Karpas-422 (cell line): ENCODE measurements around the gene CHCHD5. TPM values are rescaled to one million over a fixed set of nuclear protein-coding genes. Genes with fewer than 3 reads are reported as not detected.
"Not testable (repeated sequence)": the region's sequence is repeated elsewhere in the genome, so short reads cannot be mapped to it uniquely, and the experiment has no call there.

Source experiments
- DNase-seq: peaks from one replicate; pipeline ENCODE4 v3.0.0-alpha.2; 2015
- H2AFZ ChIP-seq: fragments of 200-600 bp; sonication (generic); 2 replicates; pipeline ENCODE4 v1.6.1; 2014; ENCODE audit warnings: antibody characterized with exemption, low read length, mixed read lengths
- H3K27ac ChIP-seq: fragments of 200-600 bp; sonication (generic); 2 replicates; pipeline ENCODE4 v1.5.1; 2014; ENCODE audit warnings: mild to moderate bottlenecking, low read length, moderate library complexity
- H3K27me3 ChIP-seq: fragments of 200-600 bp; sonication (generic); 2 replicates; pipeline ENCODE4 v1.6.1; 2014; ENCODE audit warnings: low read length, mixed read lengths
- H3K36me3 ChIP-seq: fragments of 200-600 bp; sonication (generic); 2 replicates; pipeline ENCODE4 v1.6.1; 2014; ENCODE audit warnings: low read length, mixed read lengths; ENCODE audit not compliant: insufficient read depth
- H3K4me1 ChIP-seq: fragments of 200-600 bp; sonication (generic); 2 replicates; pipeline ENCODE4 v1.6.1; 2014; ENCODE audit warnings: mild to moderate bottlenecking, low read length, mixed read lengths
- H3K4me2 ChIP-seq: fragments of 200-600 bp; sonication (generic); 2 replicates; pipeline ENCODE4 v1.6.1; 2014; ENCODE audit warnings: low read length, low read depth, mild to moderate bottlenecking; ENCODE audit not compliant: poor library complexity, severe bottlenecking
- H3K4me3 ChIP-seq: fragments of 200-600 bp; sonication (generic); 2 replicates; pipeline ENCODE4 v1.5.1; 2014; ENCODE audit warnings: mild to moderate bottlenecking, antibody characterized with exemption, low read length, mixed read lengths
- H3K79me2 ChIP-seq: fragments of 200-600 bp; sonication (generic); 2 replicates; pipeline ENCODE4 v1.6.1; 2014; ENCODE audit warnings: mild to moderate bottlenecking, low read length, mixed read lengths
- H3K9ac ChIP-seq: fragments of 200-600 bp; sonication (generic); 2 replicates; pipeline ENCODE4 v1.6.0; 2014; ENCODE audit warnings: low read length
- H3K9me2 ChIP-seq: fragments of 200-600 bp; sonication (generic), shearing (Covaris generic); replicated peaks from 2 replicates; pipeline ENCODE4 v1.6.0; 2014; ENCODE audit warnings: mild to moderate bottlenecking, low read length, moderate library complexity; ENCODE audit not compliant: insufficient read depth
- H3K9me3 ChIP-seq: fragments of 300-700, 200-600 bp; sonication (generic); 2 replicates; pipeline ENCODE4 v1.6.1; 2014; ENCODE audit warnings: low read length, mixed read lengths
- H4K20me1 ChIP-seq: fragments of 200-600 bp; sonication (generic); 2 replicates; pipeline ENCODE4 v1.6.1; 2014; ENCODE audit warnings: mild to moderate bottlenecking, antibody characterized with exemption, low read length, low read depth; ENCODE audit not compliant: insufficient read depth
- total RNA-seq: library from RNA; depleted of rRNA; stranded (reverse); fragments of >200 nt; shearing (Covaris generic); gene quantifications from 2 replicates; pipeline ENCODE4 v1.2.3, GENCODE V29; 2014; ENCODE audit warnings: low replicate concordance

CHCHD5 gene
- total RNA-seq, 1 experiment from 2014 or later, result 30.0 TPM

GRCh38 chr2:112606547-112606946, 22.1 kb downstream of the CHCHD5 start:
- Histone ChIP-seq H3K27ac (no peak overlapping the region), H3K9me3 (no peaks in the 10 kb centered on the region), H4K20me1 (no peaks in the 10 kb centered on the region), H3K27me3 (no peaks in the 10 kb centered on the region), H3K36me3 (no peaks in the 10 kb centered on the region), H3K9me2 (no peaks in the 10 kb centered on the region), H3K4me3 (no peak overlapping the region), H3K4me1 (no peaks in the 10 kb centered on the region), H2AFZ (no peak overlapping the region), H3K79me2 (no peaks in the 10 kb centered on the region), H3K4me2 (no peak overlapping the region), H3K9ac (no peak overlapping the region)
- DNase-seq, result no peak

GRCh38 chr2:112607680-112608438, 23.4 kb downstream of the CHCHD5 start:
- no peak overlapping the region for H2AFZ ChIP-seq
- no peaks in the 10 kb centered on the region for H3K79me2 ChIP-seq
- H3K9ac ChIP-seq, result no peak overlapping the region
- H3K9me2 ChIP-seq, result no peaks in the 10 kb centered on the region
- no peak overlapping the region for H3K4me2 ChIP-seq
- DNase-seq, result no peak
- no peak overlapping the region for H3K27ac ChIP-seq
- no peaks in the 10 kb centered on the region for H4K20me1 ChIP-seq
- H3K9me3 ChIP-seq, result no peaks in the 10 kb centered on the region
- H3K4me1 ChIP-seq, result no peaks in the 10 kb centered on the region
- H3K27me3 ChIP-seq, result no peaks in the 10 kb centered on the region
- H3K36me3 ChIP-seq, result no peaks in the 10 kb centered on the region
- H3K4me3 ChIP-seq, result no peak overlapping the region

GRCh38 chr2:112609320-112609719, 24.9 kb downstream of the CHCHD5 start:
- not testable (repeated sequence) for H3K4me1 ChIP-seq, H3K9me2 ChIP-seq, H3K79me2 ChIP-seq, H3K27ac ChIP-seq, H3K9ac ChIP-seq, H3K27me3 ChIP-seq, H3K4me3 ChIP-seq, H2AFZ ChIP-seq, DNase-seq, H4K20me1 ChIP-seq, H3K36me3 ChIP-seq, H3K9me3 ChIP-seq, H3K4me2 ChIP-seq

GRCh38 chr2:112612283-112612682, 27.9 kb downstream of the CHCHD5 start:
- not testable (repeated sequence) for H3K4me3 ChIP-seq, H3K9ac ChIP-seq, H4K20me1 ChIP-seq, H3K9me3 ChIP-seq, H3K9me2 ChIP-seq, H3K79me2 ChIP-seq, H3K27me3 ChIP-seq, H2AFZ ChIP-seq, H3K36me3 ChIP-seq, DNase-seq, H3K4me2 ChIP-seq, H3K27ac ChIP-seq, H3K4me1 ChIP-seq

- Histone ChIP-seq H3K27ac (no peak overlapping the region), H3K4me2 (no peak overlapping the region), H3K9me3 (no peaks in the 10 kb centered on the region), H3K4me1 (no peaks in the 10 kb centered on the region), H3K9me2 (no peaks in the 10 kb centered on the region), H3K79me2 (no peaks in the 10 kb centered on the region), H3K27me3 (no peaks in the 10 kb centered on the region), H4K20me1 (no peaks in the 10 kb centered on the region), H3K36me3 (no peaks in the 10 kb centered on the region), H3K9ac (no peak overlapping the region), H3K4me3 (no peak overlapping the region), H2AFZ (no peak overlapping the region)
- DNase-seq, result no peak
These were observed 29.9 kb downstream of the CHCHD5 start for GRCh38 chr2:112614201-112614840.

GRCh38 chr2:112615051-112615450, 30.6 kb downstream of the CHCHD5 start:
- H3K36me3 ChIP-seq, result no peaks in the 10 kb centered on the region
- no peak overlapping the region for H2AFZ ChIP-seq
- no peak overlapping the region for H3K4me2 ChIP-seq
- H3K4me1 ChIP-seq, result no peaks in the 10 kb centered on the region
- H4K20me1 ChIP-seq, result no peaks in the 10 kb centered on the region
- H3K27ac ChIP-seq, result no peak overlapping the region
- H3K9me2 ChIP-seq, result no peaks in the 10 kb centered on the region
- H3K4me3 ChIP-seq, result no peak overlapping the region
- H3K9me3 ChIP-seq, result no peaks in the 10 kb centered on the region
- no peak overlapping the region for H3K9ac ChIP-seq
- H3K27me3 ChIP-seq, result no peaks in the 10 kb centered on the region
- no peaks in the 10 kb centered on the region for H3K79me2 ChIP-seq
- DNase-seq, result no peak

- H3K27me3 ChIP-seq, H3K36me3 ChIP-seq, DNase-seq, H3K79me2 ChIP-seq, H4K20me1 ChIP-seq, H3K4me3 ChIP-seq, H3K9me3 ChIP-seq, H2AFZ ChIP-seq, H3K27ac ChIP-seq, H3K9me2 ChIP-seq, H3K9ac ChIP-seq, H3K4me1 ChIP-seq, H3K4me2 ChIP-seq: not testable (repeated sequence)
These were observed 31.4 kb downstream of the CHCHD5 start for GRCh38 chr2:112615798-112616197.

- H3K9ac ChIP-seq, result no peak overlapping the region
- no peaks in the 10 kb centered on the region for H3K36me3 ChIP-seq
- H3K9me2 ChIP-seq, result no peaks in the 10 kb centered on the region
- no peaks in the 10 kb centered on the region for H3K9me3 ChIP-seq
- no peak overlapping the region for H3K4me2 ChIP-seq
- no peaks in the 10 kb centered on the region for H4K20me1 ChIP-seq
- no peaks in the 10 kb centered on the region for H3K79me2 ChIP-seq
- no peak overlapping the region for H2AFZ ChIP-seq
- DNase-seq, result no peak
- no peaks in the 10 kb centered on the region for H3K27me3 ChIP-seq
- no peak overlapping the region for H3K4me3 ChIP-seq
- H3K27ac ChIP-seq, result no peak overlapping the region
- H3K4me1 ChIP-seq, result no peaks in the 10 kb centered on the region
These were observed 34.0 kb downstream of the CHCHD5 start for GRCh38 chr2:112618383-112618782.
